MM.1S (cell line): Measurements from ENCODE around the gene FAM83F.

Experiments used
- CTCF ChIP-seq: fragments of 300-600 bp; sonication (generic); IDR thresholded peaks from 2 replicates; pipeline ENCODE4 v1.5.1; 2016; ENCODE audit warnings: antibody characterized with exemption, low read length, mixed read lengths
- EZH2 ChIP-seq: fragments of 300-600 bp; sonication (generic); optimal IDR thresholded peaks from 2 replicates; pipeline ENCODE3; 2017; ENCODE audit warnings: low read depth, mild to moderate bottlenecking, antibody characterized with exemption, low read length, mixed read lengths

- TF ChIP-seq CTCF = no peak
- no peak for TF ChIP-seq EZH2
These were observed 29.0 kb upstream of the FAM83F start for GRCh38 chr22:39965748-39966147.
